Epithelial cell of proximal tubule (primary cell): Measurements from ENCODE around the gene TTC34. TPM values are rescaled to one million over a fixed set of nuclear protein-coding genes. Genes with fewer than 3 reads are reported as not detected.

ENCODE experiments used
- DNase-seq: peaks from one replicate; pipeline ENCODE4 v3.0.0-alpha.2; 2011; ENCODE audit warnings: low read depth
- H3K4me3 ChIP-seq: 2 replicates; pipeline ENCODE4 v1.5.1; 2011; ENCODE audit warnings: low read depth, mild to moderate bottlenecking, low read length
- total RNA-seq: library from RNA; depleted of rRNA; stranded (reverse); fragments of >200 nt; gene quantifications from 2 replicates; pipeline ENCODE4 v1.2.3, GENCODE V29; 2015
- TF ChIP-seq, protein P1 (sequence below): conservative IDR thresholded peaks from 2 replicates; pipeline ENCODE4 v1.5.1; 2012; ENCODE audit warnings: low read depth, mild to moderate bottlenecking, low read length

Gene TTC34
- total RNA-seq, 1 donor from 2014 or later = 0.46 TPM

- TF ChIP-seq, protein P1, sequence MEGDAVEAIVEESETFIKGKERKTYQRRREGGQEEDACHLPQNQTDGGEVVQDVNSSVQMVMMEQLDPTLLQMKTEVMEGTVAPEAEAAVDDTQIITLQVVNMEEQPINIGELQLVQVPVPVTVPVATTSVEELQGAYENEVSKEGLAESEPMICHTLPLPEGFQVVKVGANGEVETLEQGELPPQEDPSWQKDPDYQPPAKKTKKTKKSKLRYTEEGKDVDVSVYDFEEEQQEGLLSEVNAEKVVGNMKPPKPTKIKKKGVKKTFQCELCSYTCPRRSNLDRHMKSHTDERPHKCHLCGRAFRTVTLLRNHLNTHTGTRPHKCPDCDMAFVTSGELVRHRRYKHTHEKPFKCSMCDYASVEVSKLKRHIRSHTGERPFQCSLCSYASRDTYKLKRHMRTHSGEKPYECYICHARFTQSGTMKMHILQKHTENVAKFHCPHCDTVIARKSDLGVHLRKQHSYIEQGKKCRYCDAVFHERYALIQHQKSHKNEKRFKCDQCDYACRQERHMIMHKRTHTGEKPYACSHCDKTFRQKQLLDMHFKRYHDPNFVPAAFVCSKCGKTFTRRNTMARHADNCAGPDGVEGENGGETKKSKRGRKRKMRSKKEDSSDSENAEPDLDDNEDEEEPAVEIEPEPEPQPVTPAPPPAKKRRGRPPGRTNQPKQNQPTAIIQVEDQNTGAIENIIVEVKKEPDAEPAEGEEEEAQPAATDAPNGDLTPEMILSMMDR = no peak
- H3K4me3 ChIP-seq = no peak overlapping the region
- DNase-seq = no peak
Measured at GRCh38 chr1:2594001-2594640, 207.4 kb downstream of the TTC34 start.

GRCh38 chr1:2593251-2593878 lies 208.1 kb downstream of the TTC34 start:
- no peak for DNase-seq
- no peak overlapping the region for H3K4me3 ChIP-seq
- TF ChIP-seq, protein P1 = no peak

DNA sequence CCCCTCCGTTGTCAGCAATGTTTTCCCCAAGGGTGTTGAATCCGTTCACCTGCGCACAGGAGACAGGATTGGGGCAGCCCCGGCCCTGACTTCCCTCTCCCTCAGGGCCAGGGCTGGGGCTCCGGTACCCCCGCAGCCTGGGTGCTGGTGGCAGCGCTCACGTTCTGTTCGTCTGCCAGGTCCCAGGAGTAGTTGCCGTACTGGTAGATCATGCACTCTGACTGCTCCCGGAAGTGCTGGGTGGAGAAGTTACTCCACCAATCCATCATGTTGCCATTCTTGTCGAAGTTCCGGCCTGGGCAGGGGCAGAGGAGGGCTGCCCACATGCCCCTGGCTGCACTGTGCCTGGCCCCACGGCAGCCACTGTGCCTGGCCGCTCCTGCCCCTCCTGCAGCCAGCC lies 208.8 kb downstream of the TTC34 start:
- DNase-seq = no peak
- TF ChIP-seq, protein P1 = no peak
- no peak overlapping the region for H3K4me3 ChIP-seq

DNA sequence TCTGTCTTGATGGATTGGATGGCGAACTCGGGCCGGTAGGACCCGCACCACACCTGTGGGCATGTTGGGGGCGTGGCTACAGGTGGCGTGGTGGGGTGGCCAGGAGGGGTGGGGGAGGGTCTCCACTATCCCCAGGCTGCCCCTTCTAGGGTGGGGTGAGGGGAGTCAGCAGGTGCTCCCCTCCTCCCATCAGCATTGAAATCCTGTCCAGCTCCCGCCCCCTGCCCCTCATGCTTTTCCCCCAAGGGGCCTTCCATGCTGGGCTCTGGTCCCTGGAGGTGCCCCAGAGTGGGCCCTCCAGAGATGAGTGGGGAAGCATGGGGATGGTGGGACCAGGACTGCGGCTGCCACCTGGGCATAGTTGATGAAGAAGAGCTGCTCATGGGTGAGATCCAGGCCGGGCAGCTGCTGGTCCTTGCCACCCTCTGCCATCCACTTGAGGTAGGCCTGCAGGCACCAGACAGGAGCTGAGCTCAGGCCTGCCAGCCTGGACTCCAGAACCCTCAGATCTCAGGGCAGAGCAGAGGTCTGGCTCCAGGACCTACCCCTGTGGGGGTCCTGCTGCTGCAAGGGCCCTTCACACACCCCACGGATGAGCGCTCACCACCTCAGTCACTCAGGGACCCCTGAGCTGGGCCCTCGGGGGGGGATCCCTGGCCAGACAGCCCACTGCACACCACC lies 209.8 kb downstream of the TTC34 start:
- TF ChIP-seq, protein P1 = no peak

GRCh38 chr1:2591233-2591580 lies 210.3 kb downstream of the TTC34 start:
- H3K4me3 ChIP-seq = no peak overlapping the region
- no peak for DNase-seq
- TF ChIP-seq, protein P1 = no peak

More for the DNA sequence above, 209.8 kb downstream of the TTC34 start:
- H3K4me3 ChIP-seq = no peak overlapping the region
- no peak for DNase-seq

DNA sequence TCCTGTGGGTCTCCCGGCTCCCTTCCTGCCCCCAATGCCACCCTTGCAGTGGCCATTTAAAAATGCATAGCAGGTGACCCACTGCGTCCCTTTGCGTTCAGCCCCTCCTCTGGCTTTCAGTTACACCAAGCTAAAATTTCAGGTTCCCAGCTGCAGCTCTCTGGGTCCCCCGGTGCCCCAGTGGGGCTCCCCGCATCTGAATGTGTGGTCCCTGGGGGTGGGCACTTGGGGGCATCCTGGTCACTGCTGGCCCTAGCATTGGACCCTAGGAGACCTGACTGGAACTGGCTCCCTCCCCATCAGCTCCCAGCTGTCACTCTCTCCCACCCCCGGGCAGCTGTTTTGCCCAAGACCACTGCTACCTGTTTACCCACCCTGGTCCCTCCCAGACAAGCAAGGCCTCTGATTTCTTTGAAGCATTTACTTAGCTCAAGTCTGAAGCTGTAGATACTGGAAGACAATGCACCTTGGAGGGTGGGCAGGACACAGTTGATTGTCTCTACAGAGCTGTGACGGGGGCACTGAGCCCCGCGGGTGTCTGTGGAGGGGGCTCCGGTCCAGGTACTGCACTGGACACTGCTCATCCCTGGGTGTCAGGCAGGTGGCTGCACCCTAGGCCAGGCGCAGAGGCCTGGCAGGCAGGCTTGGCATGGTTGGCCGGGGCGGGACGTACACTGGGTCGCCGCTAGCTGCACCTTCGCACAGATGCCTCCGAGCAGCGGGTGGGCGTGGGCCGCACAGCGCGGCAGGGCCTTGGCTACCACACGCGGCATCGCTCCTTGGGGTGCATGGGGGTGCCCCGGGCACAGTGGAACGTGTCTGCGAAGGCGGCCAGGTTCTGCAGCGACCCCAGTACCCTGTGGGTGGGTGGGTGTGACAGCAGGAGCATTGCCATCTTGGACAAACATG lies 211.0 kb downstream of the TTC34 start:
- no peak for DNase-seq
- TF ChIP-seq, protein P1 = no peak
- H3K4me3 ChIP-seq = no peak overlapping the region
